NCI-H1092 treated with DMSO at 0.1 percent for 48 hours (cell line): Measurements from ENCODE around the gene CIDEA.
"Not testable (repeated sequence)": the region's sequence is repeated elsewhere in the genome, so short reads cannot be mapped to it uniquely, and the experiment has no call there.

Experiments
- DNase-seq: peaks from one replicate; lab custom pipeline; 2025; lab: John Stamatoyannopoulos, UW

The CIDEA gene, protein sequence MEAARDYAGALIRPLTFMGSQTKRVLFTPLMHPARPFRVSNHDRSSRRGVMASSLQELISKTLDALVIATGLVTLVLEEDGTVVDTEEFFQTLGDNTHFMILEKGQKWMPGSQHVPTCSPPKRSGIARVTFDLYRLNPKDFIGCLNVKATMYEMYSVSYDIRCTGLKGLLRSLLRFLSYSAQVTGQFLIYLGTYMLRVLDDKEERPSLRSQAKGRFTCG

DNA sequence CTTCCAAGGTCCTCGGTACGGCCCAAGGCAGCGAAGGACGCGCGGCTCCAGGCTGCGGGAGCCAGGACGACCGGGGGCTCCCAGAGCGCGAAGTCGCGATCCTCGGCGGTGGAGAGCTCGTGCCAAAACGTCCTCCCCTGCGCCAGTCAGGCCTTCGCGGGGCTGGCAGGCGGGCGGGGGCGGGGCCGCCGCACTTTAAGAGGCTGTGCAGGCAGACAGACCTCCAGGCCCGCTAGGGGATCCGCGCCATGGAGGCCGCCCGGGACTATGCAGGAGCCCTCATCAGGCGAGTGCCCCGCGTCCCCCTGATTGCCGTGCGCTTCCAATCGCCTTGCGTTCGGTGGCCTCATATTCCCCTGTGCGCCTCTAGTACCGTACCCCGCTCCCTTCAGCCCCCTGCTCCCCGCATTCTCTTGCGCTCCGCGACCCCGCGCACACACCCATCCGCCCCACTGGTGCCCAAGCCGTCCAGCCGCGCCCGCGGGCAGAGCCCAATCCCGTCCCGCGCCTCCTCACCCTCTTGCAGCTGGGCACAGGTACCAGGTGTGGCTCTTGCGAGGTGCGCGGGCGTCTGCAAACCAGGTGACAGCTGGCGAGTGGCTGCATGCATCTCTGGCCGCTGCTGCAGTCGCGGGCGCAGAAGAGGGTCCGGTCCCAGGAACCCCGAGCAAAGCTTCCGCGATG is at the start of gene CIDEA:
Gene CIDEA, plus strand, starts transcription at position 226 of the 684 bp plus-strand sequence. Its CDS starts 23 bp downstream, at position 249.
- no peak for DNase-seq

DNA sequence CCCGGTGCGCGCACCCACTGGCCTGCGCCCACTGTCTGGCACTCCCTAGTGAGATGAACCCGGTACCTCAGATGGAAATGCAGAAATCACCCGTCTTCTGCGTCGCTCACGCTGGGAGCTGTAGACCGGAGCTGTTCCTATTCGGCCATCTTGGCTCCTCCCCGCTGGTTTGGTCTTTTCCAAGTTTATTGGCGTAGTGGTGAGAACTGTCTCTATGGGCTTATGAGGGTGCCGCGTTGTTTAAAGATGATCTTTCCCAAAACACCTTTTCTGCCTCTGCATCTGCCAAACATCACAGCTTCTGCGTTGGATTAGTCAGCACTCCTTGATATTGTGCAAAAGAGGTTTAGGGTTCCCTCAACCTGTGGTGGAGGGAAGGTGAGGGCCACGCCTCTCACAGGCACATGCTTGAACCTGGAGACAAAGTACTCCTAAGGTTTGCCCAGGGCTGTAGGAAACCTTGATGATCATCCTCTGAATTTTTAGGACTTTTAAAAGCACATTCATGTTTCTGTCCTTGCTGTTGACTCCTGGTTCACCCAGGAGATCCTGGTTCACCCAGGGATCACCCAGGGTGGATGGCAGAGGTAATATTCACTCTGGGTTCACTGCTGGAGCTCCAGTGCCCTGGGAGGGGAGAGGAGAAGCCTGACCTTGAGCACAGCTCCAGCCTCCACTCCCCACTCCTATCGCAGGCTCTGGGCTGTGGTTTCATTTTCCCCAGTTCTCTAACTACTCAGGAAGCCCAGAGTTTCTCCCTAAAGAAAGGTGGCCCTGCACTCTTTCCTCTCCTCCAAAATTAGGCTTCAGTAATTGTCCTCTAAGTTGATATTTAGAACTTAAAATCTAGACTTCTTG is 45.6 kb upstream of the CIDEA start:
- not testable (repeated sequence) for DNase-seq

DNA sequence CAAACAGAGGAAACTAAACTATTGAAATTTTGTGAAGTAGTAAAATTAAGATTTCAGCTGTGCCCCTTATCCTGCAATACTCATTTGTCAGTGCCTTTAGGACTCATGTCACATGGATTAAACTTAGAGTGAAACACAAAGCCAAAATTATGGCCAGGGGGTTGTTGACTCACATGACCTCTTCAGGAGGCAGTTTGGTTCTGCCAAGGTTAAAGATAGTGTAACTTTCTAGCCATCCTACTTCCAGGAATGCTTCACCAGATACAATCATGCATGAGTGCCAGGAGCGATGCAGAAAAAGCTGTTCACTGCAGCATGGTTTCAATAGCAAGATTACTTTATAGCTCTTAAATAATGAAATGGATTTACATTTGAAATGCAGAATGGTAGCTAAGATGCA is 41.9 kb upstream of the CIDEA start:
- DNase-seq = not testable (repeated sequence)

DNA sequence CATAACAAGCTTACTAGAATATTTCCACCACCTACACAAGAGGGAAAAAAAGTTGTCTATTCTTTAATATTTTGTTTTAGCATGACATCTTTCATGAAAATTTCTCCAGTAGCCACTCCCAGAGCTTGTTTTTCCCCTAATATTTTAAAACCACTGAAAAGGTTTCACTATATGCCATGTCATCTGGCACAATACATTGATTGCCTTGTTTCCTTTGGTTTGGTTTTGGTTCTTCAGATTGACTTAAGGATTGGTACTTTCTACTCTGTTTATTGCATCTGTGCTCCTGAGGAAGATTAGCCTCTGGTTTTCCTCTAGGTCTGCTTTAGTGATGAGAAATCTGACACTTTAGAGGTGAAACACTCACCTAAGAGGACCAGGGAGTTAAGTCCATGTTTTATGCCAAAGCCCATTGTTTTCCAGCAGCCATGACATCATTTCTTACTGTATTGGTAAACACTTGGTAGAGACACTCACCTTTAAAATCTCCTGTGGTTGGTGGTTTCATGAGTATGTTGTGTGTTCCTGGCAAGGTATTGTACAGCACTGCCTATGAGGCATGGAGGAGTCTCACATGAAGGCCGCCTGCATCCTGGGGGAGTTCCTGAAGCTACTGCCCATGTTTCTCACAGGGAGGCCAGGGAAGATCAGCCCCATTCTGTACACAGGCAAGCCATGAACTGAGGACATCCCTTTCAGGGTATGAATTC is 39.7 kb upstream of the CIDEA start:
- not testable (repeated sequence) for DNase-seq

DNA sequence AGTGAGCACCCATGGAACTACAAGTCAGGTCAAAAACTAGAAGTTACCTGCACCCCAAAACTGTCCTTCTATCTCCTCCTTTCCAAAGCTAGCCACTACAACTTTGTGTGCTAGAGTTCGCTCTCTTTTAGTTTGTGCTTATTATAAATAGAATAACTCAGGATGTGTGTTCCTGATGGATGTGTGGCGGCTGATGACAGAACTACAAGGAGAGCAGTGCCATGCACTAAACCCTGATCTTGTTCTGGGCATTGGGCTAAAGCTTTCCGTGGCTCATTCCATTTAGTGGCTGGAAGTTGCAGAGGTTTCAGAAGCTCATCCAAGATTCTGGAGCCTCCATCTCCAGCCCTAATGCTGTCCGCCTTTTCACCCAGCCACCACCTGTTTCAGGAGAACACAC is 37.7 kb upstream of the CIDEA start:
- DNase-seq = not testable (repeated sequence)

DNA sequence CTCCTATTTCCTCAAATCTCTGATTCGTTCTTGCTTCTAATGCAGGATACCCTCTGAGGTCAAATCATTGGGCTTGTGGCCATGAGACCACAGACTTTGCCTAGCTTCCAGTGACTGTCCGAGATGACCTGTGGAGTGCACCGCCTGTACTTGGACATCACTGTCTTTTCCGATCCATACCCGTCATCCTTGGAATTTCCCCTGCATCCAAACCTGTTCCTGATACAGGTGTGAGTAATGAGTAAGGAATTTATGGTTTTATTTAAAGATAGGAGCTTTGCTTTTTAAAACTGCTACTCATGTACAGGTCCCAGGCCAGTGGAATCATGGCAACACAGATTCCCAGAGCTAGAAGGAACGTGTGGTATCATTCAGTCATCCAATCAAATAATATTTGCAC is 35.6 kb upstream of the CIDEA start:
- DNase-seq = not testable (repeated sequence)

DNA sequence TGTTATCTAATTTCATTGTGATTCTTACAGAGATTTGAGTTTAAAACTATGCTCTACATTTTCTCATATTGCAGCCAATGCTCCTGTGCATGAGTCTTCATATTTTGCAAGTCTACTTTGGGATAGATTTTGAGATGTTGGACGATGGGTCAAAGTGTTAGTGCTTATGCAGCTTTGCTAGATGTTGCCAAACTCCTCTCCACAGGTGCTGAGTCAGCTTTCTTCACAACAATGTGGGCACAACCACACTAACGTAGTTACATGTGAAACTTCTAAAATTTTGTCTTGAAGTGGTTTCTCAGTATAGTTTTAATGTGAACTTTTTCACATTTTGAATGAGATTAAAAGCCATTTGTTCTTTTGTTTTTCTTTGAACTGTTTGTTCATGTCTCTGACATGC is 32.1 kb upstream of the CIDEA start:
- DNase-seq = not testable (repeated sequence)

DNA sequence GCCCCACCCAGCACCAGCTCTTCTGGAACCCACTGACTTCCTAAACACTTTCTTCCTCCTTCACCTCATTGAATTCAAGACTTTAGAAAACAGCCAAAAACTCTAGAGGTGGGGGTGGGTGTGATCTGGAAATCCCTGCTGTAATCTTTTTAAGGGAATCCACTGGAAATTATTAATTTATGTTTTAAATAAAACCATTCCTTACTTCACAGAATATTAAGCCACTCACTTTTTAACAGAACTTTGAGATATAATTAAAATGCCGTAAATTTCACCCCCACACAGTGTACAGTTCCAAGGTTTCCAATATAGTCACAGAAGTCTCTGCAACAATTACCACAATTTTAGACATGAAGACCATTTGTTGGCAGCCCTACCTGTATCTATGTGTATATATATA is 30.8 kb upstream of the CIDEA start:
- not testable (repeated sequence) for DNase-seq

DNA sequence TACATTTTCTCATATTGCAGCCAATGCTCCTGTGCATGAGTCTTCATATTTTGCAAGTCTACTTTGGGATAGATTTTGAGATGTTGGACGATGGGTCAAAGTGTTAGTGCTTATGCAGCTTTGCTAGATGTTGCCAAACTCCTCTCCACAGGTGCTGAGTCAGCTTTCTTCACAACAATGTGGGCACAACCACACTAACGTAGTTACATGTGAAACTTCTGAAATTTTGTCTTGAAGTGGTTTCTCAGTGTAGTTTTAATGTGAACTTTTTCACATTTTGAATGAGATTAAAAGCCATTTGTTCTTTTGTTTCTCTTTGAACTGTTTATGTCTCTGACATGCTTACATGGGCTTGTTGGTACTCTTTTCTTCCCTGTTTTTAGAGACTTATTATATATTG is 27.4 kb upstream of the CIDEA start:
- not testable (repeated sequence) for DNase-seq

DNA sequence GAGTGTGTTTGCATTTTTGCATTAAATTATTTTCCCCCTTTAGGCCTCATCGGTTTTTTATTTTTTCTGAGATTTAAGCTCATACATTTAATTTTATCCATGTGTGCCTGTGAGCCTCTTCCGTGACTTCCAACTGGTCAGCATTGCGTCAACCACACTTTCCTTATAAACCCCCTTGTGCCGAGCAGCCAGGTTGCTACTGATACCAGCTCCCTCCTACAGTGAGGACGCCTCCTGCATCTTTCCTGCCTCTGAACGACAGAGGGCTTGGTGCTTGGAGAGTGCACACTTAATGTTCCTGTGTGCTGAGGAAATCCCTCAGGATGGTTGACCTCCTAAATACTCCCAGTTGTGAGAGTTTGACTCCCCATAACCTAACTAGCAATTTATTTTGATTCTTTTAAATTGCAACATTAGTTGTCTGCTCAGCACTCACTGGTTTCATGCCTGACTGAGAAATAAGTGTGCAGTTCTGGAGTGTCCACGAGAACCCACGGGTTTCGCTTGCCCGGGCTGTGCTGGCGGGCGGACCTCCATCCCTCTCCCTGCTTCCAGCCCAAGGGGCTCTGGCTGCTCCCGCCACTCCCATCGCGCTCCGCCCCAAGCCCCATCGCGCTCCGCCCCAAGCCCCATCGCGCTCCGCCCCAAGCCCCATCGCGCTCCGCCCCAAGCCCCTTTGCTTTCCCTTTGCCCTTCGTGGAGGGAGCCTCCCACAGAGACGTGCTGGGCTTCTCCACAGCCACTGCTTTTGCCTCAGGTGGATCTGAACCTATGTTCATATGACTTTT is 26.6 kb upstream of the CIDEA start:
- not testable (repeated sequence) for DNase-seq

DNA sequence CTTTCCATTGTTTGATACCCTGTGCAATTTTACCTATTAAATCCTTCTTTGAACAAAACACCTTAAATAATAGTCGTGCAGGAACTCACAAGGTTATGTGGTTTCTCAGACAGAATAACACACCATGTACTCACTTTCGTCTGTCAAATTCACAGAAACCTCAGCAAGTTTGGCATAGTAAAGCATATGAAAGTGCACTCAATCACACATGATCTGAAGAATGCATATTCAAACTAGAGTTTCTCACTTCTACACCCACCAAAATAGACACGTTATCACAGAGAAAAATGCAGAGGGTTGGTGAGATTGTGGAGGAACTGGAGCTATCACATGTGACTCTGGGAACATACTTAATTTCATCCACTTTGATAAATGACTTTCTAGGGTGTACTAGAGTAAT is 25.9 kb upstream of the CIDEA start:
- not testable (repeated sequence) for DNase-seq

DNA sequence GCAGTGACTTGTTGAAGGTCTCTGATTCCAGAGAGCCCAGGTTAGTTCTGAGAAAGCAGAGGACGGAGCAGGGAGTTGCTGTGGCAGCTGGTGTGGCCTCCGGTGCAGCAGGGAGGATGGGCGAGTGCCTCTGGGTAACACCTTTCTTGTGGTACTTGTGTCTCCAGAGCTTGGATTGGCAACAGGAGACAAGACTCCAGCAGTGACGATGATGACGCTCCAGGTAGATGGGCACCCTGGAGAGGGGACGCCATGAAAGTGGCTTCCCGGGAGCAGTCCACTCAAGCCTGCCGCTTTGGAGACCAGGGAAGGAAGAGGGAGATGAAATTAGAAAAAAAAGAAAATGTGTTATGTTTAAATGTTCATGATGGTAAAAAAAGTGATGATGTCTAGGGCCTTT is 23.6 kb upstream of the CIDEA start:
- not testable (repeated sequence) for DNase-seq

DNA sequence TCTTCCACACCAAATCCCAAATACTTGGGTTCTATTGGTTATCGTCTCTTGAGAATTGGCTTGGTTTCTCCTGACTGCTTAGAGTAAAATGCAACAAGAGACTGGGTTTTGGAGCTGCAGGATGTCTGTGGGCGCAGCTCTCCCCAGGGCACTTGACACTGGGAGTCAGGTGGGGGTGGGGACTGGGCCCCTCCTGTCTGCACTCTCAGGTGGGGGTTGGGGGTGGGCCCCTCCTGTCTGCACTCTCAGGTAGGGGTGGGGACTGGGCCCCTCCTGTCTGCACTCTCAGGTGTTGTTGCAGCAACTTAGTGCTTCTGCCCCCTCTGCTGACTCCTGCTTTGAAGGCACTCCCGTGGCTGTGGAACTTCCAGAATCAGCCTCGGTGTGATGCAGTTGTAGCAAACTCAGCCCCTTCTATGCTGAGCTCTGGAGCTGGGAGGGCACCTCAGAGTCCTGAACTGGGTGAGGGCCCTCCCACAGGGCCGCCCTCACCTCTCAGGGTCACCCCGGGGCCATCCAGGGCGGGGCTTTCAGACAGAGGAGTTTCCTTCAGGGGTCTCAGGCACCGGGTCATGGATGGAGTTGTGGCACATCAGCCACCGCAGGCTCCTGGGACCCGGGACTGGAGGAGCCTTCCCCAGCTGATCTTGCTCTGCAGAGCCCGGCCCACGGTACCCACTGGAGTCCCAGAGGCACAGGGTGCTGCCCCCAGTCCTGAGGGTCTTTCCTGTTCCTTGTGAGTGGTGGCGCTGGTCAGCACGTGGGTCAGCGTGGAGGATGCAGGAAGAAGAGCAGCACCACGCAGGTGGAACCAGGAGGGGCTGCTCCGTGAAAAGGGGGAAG is 22.9 kb upstream of the CIDEA start:
- no peak for DNase-seq

DNA sequence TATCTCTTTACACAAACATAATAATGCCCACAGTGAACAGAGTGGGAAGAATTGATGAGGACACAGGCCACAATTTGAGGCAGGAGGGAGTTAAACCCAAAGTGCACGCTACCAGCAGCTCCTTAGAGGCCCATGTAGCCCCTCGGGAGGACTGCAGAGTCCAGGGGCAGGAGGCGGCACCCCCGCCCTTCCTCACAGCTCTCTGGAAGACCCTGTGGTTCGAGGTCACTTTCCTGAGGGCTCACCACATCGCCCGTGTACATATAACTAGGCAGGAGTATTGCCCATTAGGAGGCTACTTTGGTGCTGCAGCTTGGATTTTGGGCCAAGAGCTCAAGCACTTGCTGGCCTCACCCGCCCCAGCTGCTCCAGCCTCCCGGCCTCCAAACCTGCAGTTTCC is 22.2 kb upstream of the CIDEA start:
- no peak for DNase-seq

DNA sequence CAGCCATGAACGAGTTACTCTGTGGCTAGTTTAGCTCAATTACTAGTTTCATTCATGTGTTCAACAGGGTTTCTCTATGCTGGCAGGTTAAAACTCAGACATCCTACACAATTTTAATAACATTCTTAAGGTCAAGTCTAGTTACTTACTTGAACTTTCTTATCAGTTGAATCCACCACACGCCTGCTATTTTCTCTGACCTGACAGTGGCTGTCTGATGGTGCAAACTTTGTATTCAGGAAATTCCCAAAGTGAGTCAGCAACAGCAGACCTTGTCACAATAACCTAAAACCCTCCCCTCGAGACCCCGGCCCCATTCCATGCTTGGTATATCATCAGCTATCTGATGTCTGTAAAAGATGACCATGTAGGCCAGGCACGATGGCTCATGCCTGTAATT is 20.8 kb upstream of the CIDEA start:
- DNase-seq = no peak

DNA sequence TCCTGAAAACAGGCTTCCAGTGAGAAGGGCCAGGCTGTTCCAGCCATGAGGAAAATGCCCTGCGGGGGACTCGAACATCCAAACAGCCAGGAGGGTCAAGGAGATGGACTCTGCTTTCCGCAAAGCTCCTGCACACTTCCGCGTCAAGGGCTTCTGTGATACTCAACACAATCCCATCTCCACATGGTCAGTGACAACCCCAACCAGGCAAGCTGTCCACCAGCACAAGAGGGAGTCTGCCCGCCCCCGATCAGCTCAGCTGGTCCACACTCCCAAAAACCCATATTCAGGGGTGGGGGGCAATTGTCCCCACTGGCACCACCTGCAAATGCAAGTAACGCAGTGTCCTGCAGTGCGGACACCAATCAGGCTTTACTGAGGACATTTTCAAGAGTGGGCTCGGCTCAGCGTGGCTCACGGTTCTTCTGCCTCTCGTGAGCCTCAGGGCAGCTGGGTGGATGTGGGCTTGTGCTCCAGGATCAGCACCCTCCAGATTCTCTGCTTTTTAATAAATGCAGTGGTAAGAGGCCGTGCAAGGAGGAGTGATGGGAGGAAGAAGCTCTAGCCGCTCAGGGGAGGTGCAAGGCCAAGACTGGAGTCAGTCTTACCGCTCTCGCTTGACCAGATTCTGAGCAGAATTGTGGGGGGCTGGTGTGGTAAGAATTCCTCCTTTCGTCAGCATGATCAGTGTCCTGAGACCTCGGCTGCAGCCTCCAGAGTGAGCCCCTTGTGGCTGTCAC is 19.5 kb upstream of the CIDEA start:
- no peak for DNase-seq

DNA sequence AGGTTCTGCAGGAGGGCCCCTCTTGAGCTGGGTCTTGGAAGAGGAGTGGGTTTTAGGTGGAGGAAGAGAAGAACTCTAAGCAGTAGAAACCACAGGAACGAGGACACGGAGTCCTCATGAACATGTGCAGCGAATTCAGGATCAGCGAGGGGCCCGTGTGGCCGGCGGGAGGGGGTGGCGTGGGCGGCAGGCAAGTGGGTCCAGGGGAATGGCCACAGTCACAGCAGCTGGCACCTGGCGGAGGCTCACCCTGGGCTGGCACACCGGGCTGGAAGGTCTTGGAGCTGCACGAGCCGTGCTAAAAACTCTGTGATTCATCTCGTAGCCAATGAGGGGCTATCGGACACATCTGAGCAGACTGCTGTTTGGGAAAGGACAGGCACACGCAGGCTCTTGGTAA is 18.0 kb upstream of the CIDEA start:
- DNase-seq = no peak

DNA sequence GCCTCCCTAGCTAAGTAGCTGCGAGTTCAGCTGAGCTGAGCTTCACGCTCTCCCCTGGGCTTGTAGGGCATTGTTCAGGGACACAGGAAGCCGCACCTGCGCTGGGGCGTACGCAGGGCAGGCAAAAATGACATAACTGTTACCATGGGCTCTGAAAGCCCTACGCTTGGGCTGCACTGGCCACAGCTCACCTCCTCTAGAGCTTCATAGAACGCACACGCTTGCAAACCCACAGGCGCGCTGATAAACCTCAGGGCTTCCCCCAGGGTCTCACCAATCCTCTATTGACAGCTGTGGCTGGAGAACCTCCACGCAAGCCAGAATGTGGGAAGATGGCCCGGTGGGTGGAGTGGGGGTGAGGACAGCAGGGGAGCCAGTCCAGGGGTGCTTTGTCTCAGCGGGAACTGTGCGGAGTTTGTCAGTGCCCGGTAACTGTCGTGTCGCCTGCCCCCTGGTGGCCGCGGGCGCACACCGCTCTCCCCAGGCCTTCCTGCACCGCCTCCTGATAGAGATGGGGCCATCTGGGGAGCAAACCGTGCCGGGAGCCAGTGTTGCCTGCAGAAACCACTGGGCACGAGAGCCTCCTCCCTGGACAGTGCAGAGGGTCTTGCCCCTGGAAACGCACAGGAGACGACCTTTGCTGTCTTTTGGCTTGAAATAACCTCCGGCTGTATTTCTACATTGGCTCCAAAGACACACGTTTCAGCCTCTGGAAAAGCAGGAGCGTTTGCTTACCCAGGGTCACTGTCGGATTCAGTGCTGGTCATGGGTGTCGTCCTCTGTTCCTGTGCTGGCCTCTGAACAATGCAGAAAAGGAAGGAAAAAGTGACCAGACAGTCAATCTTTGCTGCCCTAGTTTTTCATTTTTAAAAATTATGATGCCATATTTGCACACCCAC is 17.0 kb upstream of the CIDEA start:
- DNase-seq = peak; percentile 52

DNA sequence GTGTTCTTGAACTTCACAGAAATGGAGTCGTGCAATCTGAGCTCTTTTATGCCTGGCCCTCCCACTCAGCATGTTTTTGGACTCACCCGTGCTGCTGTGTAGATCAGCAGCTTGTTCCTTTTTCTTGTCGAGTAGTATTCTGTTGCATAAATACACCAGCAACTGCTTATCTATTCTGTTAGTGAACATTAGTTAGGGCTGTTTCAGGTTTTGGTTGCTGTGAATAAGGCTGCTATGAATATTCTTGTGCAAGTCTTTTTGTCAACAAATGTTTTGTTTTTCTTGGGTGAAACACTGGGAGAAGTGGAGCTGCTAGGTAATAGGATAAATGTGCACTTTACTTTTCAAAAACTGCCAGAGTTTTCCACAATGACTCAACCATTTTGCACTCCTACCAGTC is 15.3 kb upstream of the CIDEA start:
- DNase-seq = no peak
